A673 (cell line): ENCODE data around the gene WBP1L. TPM values are rescaled to one million over a fixed set of nuclear protein-coding genes. Genes with fewer than 3 reads are reported as not detected.

ENCODE experiments used
- BruUV-seq: library from RNA; stranded (reverse); fragments of 400-500 nt; replicated peaks from 2 replicates; lab custom pipeline; 2021; lab: Mats Ljungman, UMichigan
- CTCF ChIA-PET: fragments of 300-600 bp; sonication (Branson Sonifier 250); formaldehyde crosslinking; loops from one replicate; lab custom pipeline; 2022; ENCODE audit warnings: antibody characterized with exemption; lab: Charles Lee
- POLR2A ChIA-PET: fragments of 300-600 bp; sonication (Branson Sonifier 250); formaldehyde crosslinking; loops from one replicate; lab custom pipeline; 2022; ENCODE audit warnings: antibody characterized with exemption; ENCODE audit not compliant: low non-redundant PET; lab: Charles Lee
- DNase-seq: peaks from one replicate; pipeline ENCODE4 v3.0.0-alpha.2; 2015; ENCODE audit warnings: low spot score
- H3K27ac ChIP-seq: fragments of 200-600 bp; sonication (generic); 2 replicates; pipeline ENCODE4 v1.5.1; 2016; ENCODE audit warnings: mixed run types, low read depth, mild to moderate bottlenecking, mixed read lengths, antibody characterized with exemption, low read length; ENCODE audit not compliant: poor library complexity, severe bottlenecking
- H3K27me3 ChIP-seq: fragments of 200-600 bp; sonication (generic); replicated peaks from 2 replicates; pipeline ENCODE4 v1.6.1; 2017; ENCODE audit warnings: mixed run types, low read depth, mild to moderate bottlenecking, mixed read lengths, antibody characterized with exemption, low read length; ENCODE audit not compliant: insufficient read depth, poor library complexity
- H3K36me3 ChIP-seq: fragments of 200-600 bp; sonication (generic); 2 replicates; pipeline ENCODE4 v1.6.1; 2016; ENCODE audit warnings: mixed run types, mild to moderate bottlenecking, mixed read lengths, antibody characterized with exemption, low read length; ENCODE audit not compliant: insufficient read depth, poor library complexity, severe bottlenecking
- H3K4me1 ChIP-seq: fragments of 200-600 bp; sonication (generic); 2 replicates; pipeline ENCODE4 v1.6.1; 2017; ENCODE audit warnings: mixed run types, mild to moderate bottlenecking, mixed read lengths, antibody characterized with exemption, low read length; ENCODE audit not compliant: insufficient read depth, poor library complexity, severe bottlenecking
- H3K4me3 ChIP-seq: fragments of 200-600 bp; sonication (generic); 2 replicates; pipeline ENCODE4 v1.5.1; 2016; ENCODE audit warnings: low read depth, mixed run types, mild to moderate bottlenecking, mixed read lengths, low read length; ENCODE audit not compliant: poor library complexity, severe bottlenecking
- H3K9me3 ChIP-seq: fragments of 200-600 bp; sonication (generic); 2 replicates; pipeline ENCODE4 v1.6.1; 2016; ENCODE audit warnings: mixed run types, low read depth, mild to moderate bottlenecking, mixed read lengths, antibody characterized with exemption, low read length; ENCODE audit not compliant: poor library complexity, severe bottlenecking
- CTCF ChIP-seq: fragments of 300-800, 200-600 bp; sonication (generic); conservative IDR thresholded peaks from 2 replicates; pipeline ENCODE4 v1.5.1; 2017; ENCODE audit warnings: low read depth, mild to moderate bottlenecking, antibody characterized with exemption, low read length, moderate library complexity, mixed read lengths
- EZH2 ChIP-seq: fragments of 200-600 bp; sonication (generic); IDR thresholded peaks from 2 replicates; pipeline ENCODE4 v1.6.1; 2017; ENCODE audit warnings: borderline replicate concordance, low read depth, mild to moderate bottlenecking, mixed read lengths, antibody characterized with exemption, low read length; ENCODE audit not compliant: poor library complexity, severe bottlenecking
- intact Hi-C: fragments of 100-400 bp; cut with micrococcal nuclease; formaldehyde crosslinking; loops from one replicate; pipeline ENCODE4 v1.10.0; 2022; ENCODE audit not compliant: unreplicated experiment
- total RNA-seq: library from RNA; stranded (reverse); gene quantifications from 2 replicates; pipeline ENCODE4 v1.2.3, GENCODE V29; 2021

The WBP1L gene
- total RNA-seq, 1 experiment from 2014 or later = 20.3 TPM

DNA sequence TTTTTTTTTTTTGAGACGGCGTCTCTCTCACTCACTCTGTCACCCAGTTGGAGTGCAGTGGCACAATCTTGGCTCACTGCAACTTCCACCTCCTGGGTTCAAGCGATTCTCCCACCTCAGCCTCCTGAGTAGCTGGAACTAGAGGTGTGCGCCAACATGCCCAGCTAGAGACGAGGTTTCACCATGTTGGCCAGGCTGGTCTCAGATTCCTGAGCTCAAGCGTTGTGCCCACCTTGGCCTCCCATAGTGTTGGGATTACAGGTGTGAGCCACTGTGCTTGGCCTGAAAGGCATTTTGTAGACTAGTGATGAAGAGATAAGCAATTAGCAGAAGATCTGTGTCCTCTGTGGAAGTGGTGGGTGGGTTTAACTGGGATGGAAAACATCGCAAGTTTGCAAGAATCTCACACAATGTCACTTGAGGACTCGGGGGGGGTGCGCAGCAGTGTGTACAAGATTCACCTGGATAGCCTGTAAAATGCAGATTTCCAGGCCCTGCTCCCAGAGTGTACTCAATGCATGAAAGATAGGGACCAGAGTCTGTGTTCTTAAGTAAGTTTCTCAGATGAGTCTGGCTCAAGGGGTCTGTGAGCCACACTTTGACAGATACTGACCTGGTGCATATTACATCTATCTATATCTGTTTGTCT lies 82.5 kb downstream of the WBP1L start:
- no TSS peak for BruUV-seq
- no peak for TF ChIP-seq EZH2
- no peak for TF ChIP-seq CTCF
- no peaks in the 10 kb centered on the region for H3K27me3 ChIP-seq
- H3K9me3 ChIP-seq = no peaks in the 10 kb centered on the region
- no peaks in the 10 kb centered on the region for H3K4me1 ChIP-seq
- DNase-seq = no peak
- H3K27ac ChIP-seq = no peak overlapping the region
- intact Hi-C loops = no loop called here
- H3K36me3 ChIP-seq = no peaks in the 10 kb centered on the region
- CTCF ChIA-PET = no interaction called here
- H3K4me3 ChIP-seq = no peak overlapping the region
- POLR2A ChIA-PET = interaction anchor here (0.6 to 0.7 kb wide), 2 partner anchors 74 to 319 kb away, joined by 6 to 9 read pairs; no protein-coding TSS in a partner anchor

DNA sequence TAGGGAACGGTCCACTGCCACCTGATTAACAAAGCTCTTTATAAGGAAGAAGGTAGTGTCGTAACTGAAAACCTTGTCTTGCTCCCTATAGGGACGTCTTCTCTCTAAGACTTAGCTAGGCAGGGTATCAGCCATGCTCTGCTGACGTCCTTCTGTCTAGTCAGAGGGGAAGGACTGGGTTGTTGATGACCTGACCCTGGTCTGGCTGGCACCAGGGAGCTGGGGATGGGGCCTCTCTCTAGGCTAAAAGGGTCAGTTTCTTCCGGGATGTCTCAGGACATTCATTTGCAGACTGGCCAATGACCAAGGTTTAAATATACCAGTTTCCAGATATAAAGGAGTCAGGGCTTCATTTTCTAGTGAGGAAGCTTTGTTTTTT lies 83.8 kb downstream of the WBP1L start:
- DNase-seq = no peak
- no TSS peak for BruUV-seq
- no peak overlapping the region for H3K27ac ChIP-seq
- intact Hi-C loops = no loop called here
- TF ChIP-seq EZH2 (no peak), CTCF (no peak)
- ChIA-PET CTCF (interaction anchor here (0.6 kb wide), 1 partner anchor 417 kb away, joined by 3 read pairs; no protein-coding TSS in a partner anchor), POLR2A (no interaction called here)
- H3K4me3 ChIP-seq = no peak overlapping the region
- H3K9me3 ChIP-seq = no peaks in the 10 kb centered on the region
- no peaks in the 10 kb centered on the region for H3K36me3 ChIP-seq
- no peaks in the 10 kb centered on the region for H3K27me3 ChIP-seq
- H3K4me1 ChIP-seq = no peaks in the 10 kb centered on the region

DNA sequence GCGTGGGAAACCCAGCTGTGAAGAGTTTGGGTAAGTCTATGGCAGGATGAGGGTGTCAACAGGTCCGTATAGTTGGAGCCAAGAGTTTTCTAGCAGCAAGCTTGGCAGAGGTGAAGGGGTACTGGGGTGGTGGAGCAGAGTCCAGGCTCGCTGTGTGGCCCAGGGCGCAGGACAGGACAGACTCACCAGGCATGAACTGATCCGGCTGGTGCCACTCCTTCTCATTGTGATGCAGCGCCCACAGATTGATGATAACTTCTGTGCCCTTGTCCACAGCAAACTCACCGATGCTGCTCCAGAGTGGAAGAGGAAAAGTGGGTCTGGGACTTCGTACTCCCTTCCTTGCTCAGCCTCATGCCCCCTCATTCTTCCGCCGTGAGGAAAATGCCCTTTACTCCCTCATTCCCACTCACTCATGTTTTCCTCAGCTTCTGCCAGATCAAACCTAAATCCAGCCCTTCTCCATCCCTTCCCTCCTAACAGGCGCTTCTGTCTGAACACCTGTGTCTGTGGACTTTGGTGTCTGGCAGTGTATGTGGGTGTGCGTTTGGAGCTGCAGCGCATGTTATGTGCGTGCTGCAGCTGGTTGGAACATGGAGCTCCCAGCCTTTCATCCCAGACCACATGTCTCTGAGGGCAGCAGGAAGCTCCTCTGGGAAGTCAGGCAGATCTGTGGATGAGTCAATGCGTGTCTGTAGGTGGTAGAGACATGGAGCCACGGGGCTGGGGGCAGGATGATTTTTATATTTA lies 87.7 kb downstream of the WBP1L start:
- no peak overlapping the region for H3K27ac ChIP-seq
- BruUV-seq = no TSS peak
- H3K27me3 ChIP-seq = no peaks in the 10 kb centered on the region
- H3K9me3 ChIP-seq = no peaks in the 10 kb centered on the region
- H3K4me3 ChIP-seq = no peak overlapping the region
- TF ChIP-seq CTCF = no peak
- TF ChIP-seq EZH2 = no peak
- intact Hi-C loops = loop anchor here (5.0 kb wide), 1 partner anchor 99 kb away; no protein-coding TSS in a partner anchor
- ChIA-PET POLR2A (no interaction called here), CTCF (no interaction called here)
- no peaks in the 10 kb centered on the region for H3K4me1 ChIP-seq
- no peaks in the 10 kb centered on the region for H3K36me3 ChIP-seq
- no peak for DNase-seq
